Activated CD4-positive, alpha-beta T cell treated with anti-CD3 and anti-CD28 coated beads, Interleukin-2, amount 10 ng/mL, durations not matched to agents 24 days and 14 days (primary cell): ENCODE results near the gene AGBL1. TPM values are rescaled to one million over a fixed set of nuclear protein-coding genes. Genes with fewer than 3 reads are reported as not detected.
"Not testable (repeated sequence)": the region's sequence is repeated elsewhere in the genome, so short reads cannot be mapped to it uniquely, and the experiment has no call there.

Experiments
- DNase-seq: peaks from one replicate; pipeline ENCODE4 v3.0.0; 2022
- H3K27ac Mint-ChIP-seq: one replicate; pipeline ENCODE4 v1.8.0; 2022; ENCODE audit warnings: mild to moderate bottlenecking, mixed read lengths
- H3K27me3 Mint-ChIP-seq: one replicate; pipeline ENCODE4 v1.8.0; 2022; ENCODE audit warnings: mixed read lengths
- H3K36me3 Mint-ChIP-seq: one replicate; pipeline ENCODE4 v1.8.0; 2022; ENCODE audit warnings: low read depth, mild to moderate bottlenecking, mixed read lengths
- H3K4me1 Mint-ChIP-seq: one replicate; pipeline ENCODE4 v1.8.0; 2021; ENCODE audit warnings: mixed read lengths
- H3K4me3 Mint-ChIP-seq: one replicate; pipeline ENCODE4 v1.8.0; 2022; ENCODE audit warnings: mild to moderate bottlenecking, moderate library complexity, mixed read lengths
- H3K9me3 Mint-ChIP-seq: one replicate; pipeline ENCODE4 v1.8.0; 2021; ENCODE audit warnings: mixed read lengths
- intact Hi-C: fragments of 100-400 bp; cut with micrococcal nuclease; formaldehyde crosslinking; loops from one replicate; pipeline ENCODE4 v1.15.1; 2023
- total RNA-seq: library from RNA; stranded (reverse); gene quantifications from 2 replicates; pipeline ENCODE4 v1.2.3, GENCODE V29; 2022

AGBL1 gene
- total RNA-seq, 1 donor from 2014 or later: not detected

- Mint-ChIP-seq H3K4me1 (no peaks in the 10 kb centered on the region), H3K9me3 (no peaks in the 10 kb centered on the region), H3K27ac (no peak overlapping the region), H3K4me3 (no peak overlapping the region), H3K36me3 (no peaks in the 10 kb centered on the region), H3K27me3 (peaks cover 2% of the 10 kb centered on the region)
- no peak for DNase-seq
- intact Hi-C loops: no loop called here
Observed at GRCh38 chr15:86115145-86115801, 35.6 kb downstream of the AGBL1 start.

GRCh38 chr15:86121568-86122225 is 42.0 kb downstream of the AGBL1 start:
- intact Hi-C loops: no loop called here
- Mint-ChIP-seq H3K36me3 (no peaks in the 10 kb centered on the region), H3K4me1 (no peaks in the 10 kb centered on the region), H3K4me3 (no peak overlapping the region), H3K27me3 (peaks cover 2% of the 10 kb centered on the region), H3K27ac (no peak overlapping the region), H3K9me3 (no peaks in the 10 kb centered on the region)
- DNase-seq: no peak

GRCh38 chr15:86122691-86123391 is 43.2 kb downstream of the AGBL1 start:
- H3K4me1 Mint-ChIP-seq, DNase-seq, H3K27me3 Mint-ChIP-seq, intact Hi-C loops, H3K9me3 Mint-ChIP-seq, H3K36me3 Mint-ChIP-seq, H3K27ac Mint-ChIP-seq, H3K4me3 Mint-ChIP-seq: not testable (repeated sequence)

DNA sequence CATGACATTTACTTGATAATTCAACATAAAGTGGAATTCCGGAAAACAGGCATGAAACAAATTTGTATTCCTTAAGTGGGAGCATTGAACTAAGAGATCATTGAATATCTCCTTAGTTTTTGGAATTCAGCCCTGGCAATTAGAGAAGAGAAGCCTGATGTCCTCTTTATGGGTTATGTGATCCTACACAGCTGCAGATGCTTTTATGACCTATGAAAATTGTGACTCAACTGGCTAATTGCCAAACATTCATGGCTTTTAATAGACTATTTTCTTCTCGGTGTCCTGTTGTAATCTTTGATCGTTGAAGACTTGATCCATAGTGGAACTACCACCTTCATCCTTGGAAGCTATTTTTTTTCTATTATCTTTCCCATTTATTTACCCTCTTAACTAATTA is 46.1 kb downstream of the AGBL1 start:
- no peak overlapping the region for H3K27ac Mint-ChIP-seq
- H3K36me3 Mint-ChIP-seq: no peaks in the 10 kb centered on the region
- no peaks in the 10 kb centered on the region for H3K9me3 Mint-ChIP-seq
- H3K27me3 Mint-ChIP-seq: peaks cover 2% of the 10 kb centered on the region
- no peaks in the 10 kb centered on the region for H3K4me1 Mint-ChIP-seq
- no peak for DNase-seq
- intact Hi-C loops: no loop called here
- H3K4me3 Mint-ChIP-seq: no peak overlapping the region

DNA sequence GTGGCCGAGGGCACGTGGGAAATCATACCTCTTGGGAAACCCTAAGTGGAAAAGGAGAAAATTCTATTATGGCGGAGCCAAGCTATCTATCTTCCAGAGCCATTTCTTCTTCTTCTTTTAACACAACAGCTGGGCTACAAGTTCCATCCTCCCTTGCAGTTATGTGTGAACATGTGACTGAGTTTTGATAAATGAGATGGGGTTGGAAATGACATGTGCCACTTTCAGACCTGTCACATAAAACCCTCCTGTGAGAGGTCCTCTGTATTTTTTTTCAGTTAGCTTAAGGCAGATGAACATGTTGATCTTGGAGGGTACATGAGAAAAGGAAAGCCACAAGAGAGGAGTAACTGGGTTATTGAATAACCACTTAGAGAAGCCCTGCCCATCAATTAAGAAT is 47.9 kb downstream of the AGBL1 start:
- no peak for DNase-seq
- Mint-ChIP-seq H3K9me3 (no peaks in the 10 kb centered on the region), H3K27ac (no peak overlapping the region), H3K36me3 (no peaks in the 10 kb centered on the region), H3K4me3 (no peak overlapping the region), H3K27me3 (no peaks in the 10 kb centered on the region), H3K4me1 (no peaks in the 10 kb centered on the region)
- intact Hi-C loops: no loop called here

GRCh38 chr15:86135041-86135440 is 55.4 kb downstream of the AGBL1 start:
- intact Hi-C loops: no loop called here
- H3K9me3 Mint-ChIP-seq: no peaks in the 10 kb centered on the region
- H3K4me3 Mint-ChIP-seq: no peak overlapping the region
- H3K27me3 Mint-ChIP-seq: no peaks in the 10 kb centered on the region
- no peak for DNase-seq
- no peaks in the 10 kb centered on the region for H3K4me1 Mint-ChIP-seq
- H3K27ac Mint-ChIP-seq: no peak overlapping the region
- H3K36me3 Mint-ChIP-seq: no peaks in the 10 kb centered on the region

GRCh38 chr15:86136861-86137260 is 57.2 kb downstream of the AGBL1 start:
- Mint-ChIP-seq H3K4me1 (no peaks in the 10 kb centered on the region), H3K9me3 (no peaks in the 10 kb centered on the region), H3K4me3 (no peak overlapping the region), H3K36me3 (no peaks in the 10 kb centered on the region), H3K27me3 (no peaks in the 10 kb centered on the region), H3K27ac (no peak overlapping the region)
- DNase-seq: no peak
- intact Hi-C loops: no loop called here

DNA sequence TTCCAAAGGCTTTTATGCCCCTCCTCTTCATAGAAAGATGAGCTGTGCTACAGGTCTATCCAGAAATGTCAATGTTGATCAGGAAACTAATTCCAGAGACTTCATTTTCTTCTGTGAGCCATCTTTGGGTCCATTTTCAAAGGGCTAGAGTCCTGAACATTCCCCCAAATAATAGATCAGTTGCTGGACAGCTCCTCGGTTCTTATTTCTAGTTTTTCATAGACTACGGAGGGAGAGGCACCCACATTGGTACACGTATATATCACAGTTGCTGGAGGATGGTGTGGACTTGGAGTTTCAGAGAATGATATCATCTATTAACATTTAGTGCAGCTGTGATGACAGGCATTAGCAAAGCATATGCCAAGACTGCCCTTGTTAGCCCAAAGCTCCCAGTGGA is 59.1 kb downstream of the AGBL1 start:
- intact Hi-C loops: no loop called here
- Mint-ChIP-seq H3K4me3 (no peak overlapping the region), H3K36me3 (no peaks in the 10 kb centered on the region), H3K27me3 (no peaks in the 10 kb centered on the region), H3K27ac (no peak overlapping the region), H3K4me1 (no peaks in the 10 kb centered on the region), H3K9me3 (peaks cover 5% of the 10 kb centered on the region)
- DNase-seq: no peak

- peak; percentile 55 for DNase-seq
- H3K27me3 Mint-ChIP-seq: no peaks in the 10 kb centered on the region
- no peaks in the 10 kb centered on the region for H3K4me1 Mint-ChIP-seq
- intact Hi-C loops: no loop called here
- no peaks in the 10 kb centered on the region for H3K36me3 Mint-ChIP-seq
- peaks cover 9% of the 10 kb centered on the region for H3K9me3 Mint-ChIP-seq
- H3K27ac Mint-ChIP-seq: no peak overlapping the region
- no peak overlapping the region for H3K4me3 Mint-ChIP-seq
Observed at GRCh38 chr15:86139828-86140227, 60.2 kb downstream of the AGBL1 start.

GRCh38 chr15:86154705-86155104 is 75.0 kb downstream of the AGBL1 start:
- intact Hi-C loops: no loop called here
- H3K27ac Mint-ChIP-seq: no peak overlapping the region
- H3K36me3 Mint-ChIP-seq: no peaks in the 10 kb centered on the region
- no peaks in the 10 kb centered on the region for H3K27me3 Mint-ChIP-seq
- no peak for DNase-seq
- H3K9me3 Mint-ChIP-seq: peaks cover 10% of the 10 kb centered on the region
- H3K4me1 Mint-ChIP-seq: no peaks in the 10 kb centered on the region
- no peak overlapping the region for H3K4me3 Mint-ChIP-seq

DNA sequence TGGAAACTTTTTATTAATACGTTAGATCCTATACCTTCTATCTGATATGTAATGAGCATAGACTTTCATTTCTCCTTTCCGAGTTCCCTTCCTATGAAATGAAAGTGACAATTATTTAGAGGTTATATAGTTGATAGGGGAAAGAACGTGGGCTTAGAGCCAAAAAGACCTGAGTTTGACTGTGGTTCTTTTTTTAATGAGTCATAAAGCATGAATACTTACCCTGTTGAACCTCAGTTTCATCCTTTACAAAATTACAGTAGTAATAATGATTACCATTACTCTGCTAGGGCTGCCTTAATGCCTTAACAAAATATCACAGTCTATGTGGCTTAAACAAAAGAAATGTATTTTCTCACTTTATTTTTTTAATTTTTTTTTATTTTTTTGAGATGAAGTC is 75.9 kb downstream of the AGBL1 start:
- intact Hi-C loops: no loop called here
- DNase-seq: no peak
- Mint-ChIP-seq H3K27me3 (no peaks in the 10 kb centered on the region), H3K4me3 (no peak overlapping the region), H3K36me3 (no peaks in the 10 kb centered on the region), H3K27ac (no peak overlapping the region), H3K4me1 (no peaks in the 10 kb centered on the region), H3K9me3 (peaks cover 6% of the 10 kb centered on the region)

DNA sequence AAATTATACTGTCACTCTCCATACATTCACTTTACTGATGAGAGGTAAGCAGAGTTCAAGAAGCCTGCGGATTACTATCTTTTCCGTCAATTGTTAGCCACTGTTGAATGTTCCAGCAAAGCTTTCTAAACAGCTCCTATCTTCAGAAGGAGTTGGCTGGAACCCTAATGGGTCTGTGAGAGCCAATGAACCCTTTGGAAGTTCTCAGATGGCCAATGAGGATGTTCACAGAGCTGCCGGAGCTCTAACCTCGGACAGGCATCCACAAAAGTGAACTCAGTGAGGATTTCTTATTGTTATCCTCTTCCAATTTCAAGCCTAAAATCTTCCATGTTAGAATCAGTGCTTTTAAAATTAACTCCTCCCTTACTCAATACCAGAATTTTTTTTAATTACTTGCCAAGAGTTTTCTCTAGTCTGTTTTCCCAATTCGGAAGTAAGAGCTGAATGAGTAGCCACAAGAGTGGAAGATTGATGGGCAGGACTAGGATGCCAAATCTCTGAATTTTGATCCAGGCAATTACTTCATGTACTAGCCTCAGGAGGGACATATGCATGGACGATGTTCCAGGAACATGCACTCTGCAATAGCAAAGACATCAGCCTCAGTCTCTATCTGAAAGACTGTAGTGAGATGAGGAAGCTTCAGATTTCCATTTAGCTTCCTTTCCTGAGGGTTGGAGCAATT is 78.1 kb downstream of the AGBL1 start:
- H3K9me3 Mint-ChIP-seq: no peaks in the 10 kb centered on the region
- H3K36me3 Mint-ChIP-seq: no peaks in the 10 kb centered on the region
- intact Hi-C loops: no loop called here
- no peak for DNase-seq
- H3K4me1 Mint-ChIP-seq: no peaks in the 10 kb centered on the region
- H3K4me3 Mint-ChIP-seq: no peak overlapping the region
- no peak overlapping the region for H3K27ac Mint-ChIP-seq
- no peaks in the 10 kb centered on the region for H3K27me3 Mint-ChIP-seq

GRCh38 chr15:86159468-86159867 is 79.8 kb downstream of the AGBL1 start:
- no peaks in the 10 kb centered on the region for H3K4me1 Mint-ChIP-seq

GRCh38 chr15:86161250-86161649 is 81.6 kb downstream of the AGBL1 start:
- no peak for DNase-seq
- Mint-ChIP-seq H3K4me1 (no peaks in the 10 kb centered on the region), H3K27me3 (peaks cover 2% of the 10 kb centered on the region), H3K4me3 (no peak overlapping the region), H3K9me3 (no peaks in the 10 kb centered on the region), H3K36me3 (no peaks in the 10 kb centered on the region), H3K27ac (no peak overlapping the region)
- intact Hi-C loops: no loop called here

More at GRCh38 chr15:86159468-86159867, 79.8 kb downstream of the AGBL1 start:
- Mint-ChIP-seq H3K36me3 (no peaks in the 10 kb centered on the region), H3K4me3 (no peak overlapping the region), H3K27me3 (peaks cover 2% of the 10 kb centered on the region), H3K27ac (no peak overlapping the region), H3K9me3 (no peaks in the 10 kb centered on the region)
- no peak for DNase-seq
- intact Hi-C loops: no loop called here
